Activated CD4-positive, alpha-beta T cell treated with anti-CD3 and anti-CD28 coated beads, Interleukin-2, amount 10 ng/mL, durations not matched to agents 24 days and 14 days (primary cell): ENCODE results near the gene TNNT2. TPM values are rescaled to one million over a fixed set of nuclear protein-coding genes. Genes with fewer than 3 reads are reported as not detected.

Experiments used
- DNase-seq: peaks from one replicate; pipeline ENCODE4 v3.0.0; 2022
- H3K27ac Mint-ChIP-seq: one replicate; pipeline ENCODE4 v1.8.0; 2022; ENCODE audit warnings: mild to moderate bottlenecking, mixed read lengths
- H3K27me3 Mint-ChIP-seq: one replicate; pipeline ENCODE4 v1.8.0; 2022; ENCODE audit warnings: mixed read lengths
- H3K36me3 Mint-ChIP-seq: one replicate; pipeline ENCODE4 v1.8.0; 2022; ENCODE audit warnings: low read depth, mild to moderate bottlenecking, mixed read lengths
- H3K4me1 Mint-ChIP-seq: one replicate; pipeline ENCODE4 v1.8.0; 2021; ENCODE audit warnings: mixed read lengths
- H3K4me3 Mint-ChIP-seq: one replicate; pipeline ENCODE4 v1.8.0; 2022; ENCODE audit warnings: mild to moderate bottlenecking, moderate library complexity, mixed read lengths
- H3K9me3 Mint-ChIP-seq: one replicate; pipeline ENCODE4 v1.8.0; 2021; ENCODE audit warnings: mixed read lengths
- intact Hi-C: fragments of 100-400 bp; cut with micrococcal nuclease; formaldehyde crosslinking; loops from one replicate; pipeline ENCODE4 v1.15.1; 2023
- total RNA-seq: library from RNA; stranded (reverse); gene quantifications from 2 replicates; pipeline ENCODE4 v1.2.3, GENCODE V29; 2022

The TNNT2 gene
- total RNA-seq, 1 donor from 2014 or later = not detected

GRCh38 chr1:201361652-201362504 lies 15.6 kb downstream of the TNNT2 start:
- intact Hi-C loops = loop anchor here (1.0 kb wide), 1 partner anchor 108 kb away; no protein-coding TSS in a partner anchor
- Mint-ChIP-seq H3K9me3 (no peaks in the 10 kb centered on the region), H3K4me1 (no peaks in the 10 kb centered on the region), H3K4me3 (no peak overlapping the region), H3K27ac (no peak overlapping the region), H3K27me3 (no peaks in the 10 kb centered on the region), H3K36me3 (no peaks in the 10 kb centered on the region)
- DNase-seq = peak; percentile 65

GRCh38 chr1:201360901-201361651 lies 16.4 kb downstream of the TNNT2 start:
- Mint-ChIP-seq H3K4me1 (no peaks in the 10 kb centered on the region), H3K9me3 (no peaks in the 10 kb centered on the region), H3K27ac (no peak overlapping the region), H3K4me3 (no peak overlapping the region), H3K36me3 (no peaks in the 10 kb centered on the region), H3K27me3 (no peaks in the 10 kb centered on the region)
- intact Hi-C loops = loop anchor here (1.0 kb wide), 1 partner anchor 107 kb away; no protein-coding TSS in a partner anchor
- DNase-seq = no peak

GRCh38 chr1:201360486-201360885 lies 17.0 kb downstream of the TNNT2 start:
- no peak for DNase-seq
- intact Hi-C loops = no loop called here
- no peaks in the 10 kb centered on the region for H3K27me3 Mint-ChIP-seq
- no peaks in the 10 kb centered on the region for H3K36me3 Mint-ChIP-seq
- no peaks in the 10 kb centered on the region for H3K4me1 Mint-ChIP-seq
- no peak overlapping the region for H3K4me3 Mint-ChIP-seq
- no peaks in the 10 kb centered on the region for H3K9me3 Mint-ChIP-seq
- no peak overlapping the region for H3K27ac Mint-ChIP-seq

GRCh38 chr1:201359873-201360210 lies 17.6 kb downstream of the TNNT2 start:
- H3K9me3 Mint-ChIP-seq = no peaks in the 10 kb centered on the region
- H3K27me3 Mint-ChIP-seq = no peaks in the 10 kb centered on the region
- no peak overlapping the region for H3K4me3 Mint-ChIP-seq
- H3K36me3 Mint-ChIP-seq = no peaks in the 10 kb centered on the region
- intact Hi-C loops = no loop called here
- no peaks in the 10 kb centered on the region for H3K4me1 Mint-ChIP-seq
- no peak for DNase-seq
- no peak overlapping the region for H3K27ac Mint-ChIP-seq

- no peak for DNase-seq
- intact Hi-C loops = no loop called here
- Mint-ChIP-seq H3K9me3 (no peaks in the 10 kb centered on the region), H3K36me3 (no peaks in the 10 kb centered on the region), H3K27me3 (no peaks in the 10 kb centered on the region), H3K4me1 (no peaks in the 10 kb centered on the region), H3K4me3 (no peak overlapping the region), H3K27ac (no peak overlapping the region)
Observed at GRCh38 chr1:201359031-201359872, 18.2 kb downstream of the TNNT2 start.

GRCh38 chr1:201358596-201358995 lies 18.9 kb downstream of the TNNT2 start:
- H3K27ac Mint-ChIP-seq = no peak overlapping the region

GRCh38 chr1:201357636-201358348 lies 19.7 kb downstream of the TNNT2 start:
- no peak overlapping the region for H3K27ac Mint-ChIP-seq
- H3K4me3 Mint-ChIP-seq = no peak overlapping the region
- DNase-seq = no peak
- no peaks in the 10 kb centered on the region for H3K36me3 Mint-ChIP-seq
- no peaks in the 10 kb centered on the region for H3K27me3 Mint-ChIP-seq
- no peaks in the 10 kb centered on the region for H3K4me1 Mint-ChIP-seq
- intact Hi-C loops = no loop called here
- no peaks in the 10 kb centered on the region for H3K9me3 Mint-ChIP-seq

More at GRCh38 chr1:201358596-201358995, 18.9 kb downstream of the TNNT2 start:
- DNase-seq = no peak
- Mint-ChIP-seq H3K4me3 (no peak overlapping the region), H3K9me3 (no peaks in the 10 kb centered on the region), H3K4me1 (no peaks in the 10 kb centered on the region), H3K36me3 (no peaks in the 10 kb centered on the region), H3K27me3 (no peaks in the 10 kb centered on the region)
- intact Hi-C loops = no loop called here

GRCh38 chr1:201357211-201357610 lies 20.3 kb downstream of the TNNT2 start:
- no peak overlapping the region for H3K4me3 Mint-ChIP-seq
- H3K36me3 Mint-ChIP-seq = no peaks in the 10 kb centered on the region
- H3K27ac Mint-ChIP-seq = no peak overlapping the region
- H3K27me3 Mint-ChIP-seq = peaks cover under 1% of the 10 kb centered on the region
- DNase-seq = no peak
- intact Hi-C loops = no loop called here
- no peaks in the 10 kb centered on the region for H3K4me1 Mint-ChIP-seq
- H3K9me3 Mint-ChIP-seq = no peaks in the 10 kb centered on the region

GRCh38 chr1:201356701-201357100 lies 20.8 kb downstream of the TNNT2 start:
- no peaks in the 10 kb centered on the region for H3K4me1 Mint-ChIP-seq
- DNase-seq = no peak
- intact Hi-C loops = no loop called here
- H3K4me3 Mint-ChIP-seq = no peak overlapping the region
- no peaks in the 10 kb centered on the region for H3K36me3 Mint-ChIP-seq
- H3K9me3 Mint-ChIP-seq = no peaks in the 10 kb centered on the region
- peaks cover 2% of the 10 kb centered on the region for H3K27me3 Mint-ChIP-seq
- H3K27ac Mint-ChIP-seq = no peak overlapping the region

GRCh38 chr1:201356236-201356635 lies 21.2 kb downstream of the TNNT2 start:
- Mint-ChIP-seq H3K27ac (no peak overlapping the region), H3K36me3 (no peaks in the 10 kb centered on the region), H3K27me3 (peaks cover 2% of the 10 kb centered on the region), H3K4me3 (no peak overlapping the region), H3K4me1 (no peaks in the 10 kb centered on the region), H3K9me3 (no peaks in the 10 kb centered on the region)
- DNase-seq = no peak
- intact Hi-C loops = no loop called here

GRCh38 chr1:201355471-201355870 lies 22.0 kb downstream of the TNNT2 start:
- Mint-ChIP-seq H3K27me3 (peaks cover 2% of the 10 kb centered on the region), H3K9me3 (no peaks in the 10 kb centered on the region), H3K27ac (no peak overlapping the region), H3K36me3 (no peaks in the 10 kb centered on the region), H3K4me3 (no peak overlapping the region), H3K4me1 (no peaks in the 10 kb centered on the region)
- intact Hi-C loops = no loop called here
- DNase-seq = no peak

- DNase-seq = no peak
- Mint-ChIP-seq H3K36me3 (no peaks in the 10 kb centered on the region), H3K4me3 (no peak overlapping the region), H3K9me3 (no peaks in the 10 kb centered on the region), H3K27me3 (peaks cover 2% of the 10 kb centered on the region), H3K27ac (no peak overlapping the region), H3K4me1 (no peaks in the 10 kb centered on the region)
- intact Hi-C loops = no loop called here
Observed at GRCh38 chr1:201354901-201355295, 22.6 kb downstream of the TNNT2 start.

GRCh38 chr1:201354151-201354900 lies 23.2 kb downstream of the TNNT2 start:
- no peak overlapping the region for H3K4me3 Mint-ChIP-seq
- no peaks in the 10 kb centered on the region for H3K4me1 Mint-ChIP-seq
- H3K27ac Mint-ChIP-seq = no peak overlapping the region
- intact Hi-C loops = no loop called here
- no peak for DNase-seq
- H3K9me3 Mint-ChIP-seq = no peaks in the 10 kb centered on the region
- no peaks in the 10 kb centered on the region for H3K36me3 Mint-ChIP-seq
- peaks cover 4% of the 10 kb centered on the region for H3K27me3 Mint-ChIP-seq
